WTC11 (cell line): ENCODE data around the gene INO80. TPM values are rescaled to one million over a fixed set of nuclear protein-coding genes. Genes with fewer than 3 reads are reported as not detected.
A peak's percentile ranks its signal among the peaks of the same experiment; 100 is the strongest.
"Not testable (repeated sequence)": the region's sequence is repeated elsewhere in the genome, so short reads cannot be mapped to it uniquely, and the experiment has no call there.

Experiments
- ATAC-seq: fragments of 200-7000 bp; cut with Tn5 transposase; 2 replicates; pipeline ENCODE4 v1.10.0; 2021; ENCODE audit warnings: mild to moderate bottlenecking, moderate library complexity
- CTCF ChIA-PET: fragments of 300-600 bp; sonication (Branson Sonifier 250); formaldehyde crosslinking; loops from one replicate; lab custom pipeline; 2021; ENCODE audit warnings: antibody characterized with exemption; lab: Charles Lee
- POLR2A ChIA-PET: fragments of 350-600 bp; sonication (Branson Sonifier 250); formaldehyde crosslinking; loops from one replicate; lab custom pipeline; 2021; ENCODE audit warnings: antibody characterized with exemption; lab: Charles Lee
- DNase-seq: peaks from one replicate; pipeline ENCODE4 v3.0.0; 2021; ENCODE audit warnings: low spot score
- H3K27ac Mint-ChIP-seq: 2 replicates; pipeline ENCODE4 v1.8.0; 2021; ENCODE audit warnings: mixed read lengths
- H3K27me3 Mint-ChIP-seq: 2 replicates; pipeline ENCODE4 v1.8.0; 2021; ENCODE audit warnings: low read depth, mild to moderate bottlenecking, moderate library complexity, mixed read lengths
- H3K36me3 Mint-ChIP-seq: 2 replicates; pipeline ENCODE4 v1.8.0; 2021; ENCODE audit warnings: mixed read lengths
- H3K4me1 Mint-ChIP-seq: 2 replicates; pipeline ENCODE4 v1.8.0; 2022; ENCODE audit warnings: mixed read lengths
- H3K4me3 Mint-ChIP-seq: 2 replicates; pipeline ENCODE4 v1.8.0; 2021; ENCODE audit warnings: mild to moderate bottlenecking, moderate library complexity, mixed read lengths
- H3K9me3 Mint-ChIP-seq: 2 replicates; pipeline ENCODE4 v1.8.0; 2021; ENCODE audit warnings: mixed read lengths
- AFF4 ChIP-seq: sonication (generic); formaldehyde crosslinking; IDR thresholded peaks from 2 replicates; pipeline ENCODE4 v1.8.1; 2023; ENCODE audit warnings: mild to moderate bottlenecking, missing genetic modification reagents, borderline replicate concordance
- ARID4B ChIP-seq: sonication (generic); formaldehyde crosslinking; IDR thresholded peaks from 2 replicates; pipeline ENCODE4 v1.8.0; 2023; ENCODE audit warnings: missing genetic modification reagents, mild to moderate bottlenecking, borderline replicate concordance
- CBFB ChIP-seq: sonication (generic); formaldehyde crosslinking; IDR thresholded peaks from 2 replicates; pipeline ENCODE4 v1.8.1; 2022; ENCODE audit warnings: mild to moderate bottlenecking, low read depth, missing genetic modification reagents
- HMGXB4 ChIP-seq: sonication (generic); formaldehyde crosslinking; IDR thresholded peaks from 2 replicates; pipeline ENCODE4 v1.8.1; 2023; ENCODE audit warnings: mild to moderate bottlenecking, moderate library complexity, missing genetic modification reagents
- MAX ChIP-seq: sonication (generic); formaldehyde crosslinking; IDR thresholded peaks from 2 replicates; pipeline ENCODE4 v1.8.0; 2022; ENCODE audit warnings: mild to moderate bottlenecking, missing genetic modification reagents
- NFATC4 ChIP-seq: fragments of 250-450 bp; sonication (Bioruptor Pico); IDR thresholded peaks from 2 replicates; pipeline ENCODE4 v1.9.0; 2021; ENCODE audit warnings: mild to moderate bottlenecking
- SMAD3 ChIP-seq: sonication (generic); formaldehyde crosslinking; IDR thresholded peaks from 2 replicates; pipeline ENCODE4 v1.8.0; 2022; ENCODE audit warnings: missing genetic modification reagents, mild to moderate bottlenecking, borderline replicate concordance
- SMAD4 ChIP-seq: sonication (generic); formaldehyde crosslinking; IDR thresholded peaks from 2 replicates; pipeline ENCODE4 v1.8.0; 2022; ENCODE audit warnings: mild to moderate bottlenecking, missing genetic modification reagents
- USF2 ChIP-seq: sonication (generic); formaldehyde crosslinking; IDR thresholded peaks from 2 replicates; pipeline ENCODE4 v1.8.1; 2023; ENCODE audit warnings: mild to moderate bottlenecking, missing genetic modification reagents, moderate library complexity
- ZNF121 ChIP-seq: sonication (generic); formaldehyde crosslinking; IDR thresholded peaks from 2 replicates; pipeline ENCODE4 v1.8.0; 2023; ENCODE audit warnings: missing genetic modification reagents
- ZNF423 ChIP-seq: fragments of 250-450 bp; sonication (Bioruptor Pico); IDR thresholded peaks from 2 replicates; pipeline ENCODE4 v2.1.2; 2022; ENCODE audit warnings: mild to moderate bottlenecking, moderate library complexity
- ZSCAN18 ChIP-seq: fragments of 250-450 bp; sonication (Bioruptor Pico); IDR thresholded peaks from 2 replicates; pipeline ENCODE4 v2.1.2; 2022; ENCODE audit warnings: mild to moderate bottlenecking, moderate library complexity
- total RNA-seq: library from RNA; stranded (reverse); gene quantifications from 3 replicates; pipeline ENCODE4 v1.2.3, GENCODE V29; 2021

Gene INO80
- total RNA-seq, 1 experiment from 2014 or later = 20.6 TPM

- Mint-ChIP-seq H3K4me1 (peaks cover 48% of the 10 kb centered on the region), H3K27ac (no peak overlapping the region), H3K9me3 (no peaks in the 10 kb centered on the region), H3K36me3 (peaks cover 10% of the 10 kb centered on the region)
- CTCF ChIA-PET = interaction anchor here (0.7 to 9.6 kb wide), 4 partner anchors 13 to 546 kb away, joined by 3 to 99 read pairs (median 6); partner anchors contain the start of gene DLL4
- no peak for DNase-seq
- 0 out of 2 replicates have a peak, but pooled peaks have one; percentile 41 for TF ChIP-seq HMGXB4
- no peak for TF ChIP-seq MAX
- TF ChIP-seq CBFB (CRISPR knock-in tag) = no peak
- TF ChIP-seq, all 79 proteins: peak for 1
- Mint-ChIP-seq H3K27me3 (no peaks in the 10 kb centered on the region), H3K4me3 (peak overlapping the region; percentile 83)
- POLR2A ChIA-PET = interaction anchor here (0.5 to 4.6 kb wide), 5 partner anchors 8 to 247 kb away, joined by 3 to 80 read pairs (median 22); partner anchors contain the start of gene DLL4
- no peak for ATAC-seq
Observed at GRCh38 chr15:40955141-40955903, 160.8 kb downstream of the INO80 start.

- peak overlapping the region; percentile 83 for H3K4me3 Mint-ChIP-seq
- H3K4me1 Mint-ChIP-seq = peaks cover 39% of the 10 kb centered on the region
- CTCF ChIA-PET = interaction anchor here (0.7 to 9.6 kb wide), 8 partner anchors 9 to 547 kb away, joined by 3 to 99 read pairs (median 4); partner anchors contain the start of genes DLL4 and RHOV
- TF ChIP-seq ZNF121 (CRISPR knock-in tag) (0 out of 2 replicates have a peak, but pooled peaks have one; percentile 25), SMAD4 (CRISPR knock-in tag) (0 out of 2 replicates have a peak, but pooled peaks have one; percentile 20)
- H3K36me3 Mint-ChIP-seq, H3K9me3 Mint-ChIP-seq, DNase-seq, ATAC-seq, H3K27me3 Mint-ChIP-seq: not testable (repeated sequence)
- H3K27ac Mint-ChIP-seq = peak overlapping the region; percentile 96
- POLR2A ChIA-PET = interaction anchor here (0.5 to 4.6 kb wide), 12 partner anchors 9 to 586 kb away, joined by 3 to 80 read pairs (median 4); partner anchors contain the start of gene DLL4
Observed at GRCh38 chr15:40954158-40954848, 161.8 kb downstream of the INO80 start.

GRCh38 chr15:40953713-40954074, 162.4 kb downstream of the INO80 start:
- Mint-ChIP-seq H3K27me3 (no peaks in the 10 kb centered on the region), H3K4me1 (peaks cover 39% of the 10 kb centered on the region), H3K36me3 (peaks cover 10% of the 10 kb centered on the region), H3K9me3 (no peaks in the 10 kb centered on the region), H3K27ac (peak overlapping the region; percentile 96)
- TF ChIP-seq NFATC4 (CRISPR knock-in tag) (0 out of 2 replicates have a peak, but pooled peaks have one; percentile 44), ZNF423 (CRISPR knock-in tag) (no peak), USF2 (CRISPR knock-in tag) (0 out of 2 replicates have a peak, but pooled peaks have one; percentile 2), SMAD4 (CRISPR knock-in tag) (no peak), SMAD3 (CRISPR knock-in tag) (no peak), AFF4 (peak; percentile 11; the same call in 1 of the 2 replicates), ARID4B (0 out of 2 replicates have a peak, but pooled peaks have one; percentile 6), ZSCAN18 (CRISPR knock-in tag) (no peak)
- TF ChIP-seq, all 79 proteins: peak for 4
- CTCF ChIA-PET = interaction anchor here (0.5 to 9.6 kb wide), 16 partner anchors 9 to 277 kb away, joined by 3 to 99 read pairs (median 4); partner anchors contain the start of genes CHP1, DLL4, EXD1 and RHOV
- peak overlapping the region; percentile 83 for H3K4me3 Mint-ChIP-seq
- ATAC-seq (peak; percentile 1), DNase-seq (no peak)
- POLR2A ChIA-PET = interaction anchor here (0.5 to 4.6 kb wide), 23 partner anchors 10 to 585 kb away, joined by 3 to 80 read pairs (median 4); partner anchors contain the start of genes CHP1, DLL4, INO80 and NUSAP1
